NT2/D1 (cell line): ENCODE results near the gene H2AZ1.

Experiments used
- SUZ12 ChIP-seq: IDR thresholded peaks from 2 replicates; pipeline ENCODE4 v1.6.1; 2011; ENCODE audit not compliant: insufficient read length, insufficient read depth; ENCODE audit errors: extremely low read depth
- ZNF274 ChIP-seq: IDR thresholded peaks from 2 replicates; pipeline ENCODE4 v1.6.1; 2011; ENCODE audit warnings: mild to moderate bottlenecking, low read depth, low read length

DNA sequence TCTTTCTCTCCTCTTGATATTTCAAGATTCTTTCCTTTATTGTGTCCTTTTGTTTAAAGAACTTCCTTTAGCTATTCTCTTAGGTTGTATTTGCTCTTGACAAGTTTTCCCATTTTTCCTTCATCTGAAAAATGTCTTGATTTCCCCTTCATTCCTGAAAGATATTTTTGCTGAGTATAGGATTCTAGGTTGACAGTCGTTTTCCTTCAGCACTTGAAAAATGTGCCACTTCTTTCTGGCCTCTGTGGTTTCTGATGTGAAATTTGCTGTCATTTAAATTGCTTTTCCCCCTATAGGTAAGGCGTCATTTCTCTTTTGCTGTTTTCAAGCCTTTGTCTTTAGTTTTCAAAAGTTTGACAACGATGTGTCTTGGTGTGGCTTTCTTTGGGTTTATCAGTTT, 32.5 kb downstream of the H2AZ1 start:
- TF ChIP-seq ZNF274 (no peak), SUZ12 (no peak)
